CD4-positive, alpha-beta memory T cell (primary cell): ENCODE results near the gene FBXL16. TPM values are rescaled to one million over a fixed set of nuclear protein-coding genes. Genes with fewer than 3 reads are reported as not detected.
"Not testable (repeated sequence)": the region's sequence is repeated elsewhere in the genome, so short reads cannot be mapped to it uniquely, and the experiment has no call there.

Experiments
- CTCF ChIA-PET: fragments of 350-600 bp; sonication (Branson Sonifier 250); formaldehyde crosslinking; loops from one replicate; lab custom pipeline; 2021; ENCODE audit warnings: inconsistent platforms; ENCODE audit not compliant: partially characterized antibody; lab: Charles Lee
- POLR2A ChIA-PET: fragments of 350-600 bp; sonication (Branson Sonifier 250); formaldehyde crosslinking; loops from one replicate; lab custom pipeline; 2021; ENCODE audit not compliant: partially characterized antibody; lab: Charles Lee
- DNase-seq, 5 donors: peaks; one replicate each; pipeline versions ENCODE4 v3.0.0 to v3.0.0-alpha.2; 2020 to 2022; ENCODE audit warnings: mixed read lengths in 1 of 5
- H3K27ac ChIP-seq: one replicate; pipeline ENCODE4 v1.7.0; 2013; ENCODE audit warnings: low read depth, low read length
- H3K27me3 ChIP-seq: 2 replicates; pipeline ENCODE4 v1.7.0; 2013; ENCODE audit warnings: mild to moderate bottlenecking, low read length, moderate library complexity; ENCODE audit not compliant: insufficient read depth
- H3K36me3 ChIP-seq: 2 replicates; pipeline ENCODE4 v1.7.0; 2013; ENCODE audit warnings: mild to moderate bottlenecking, low read length, moderate library complexity; ENCODE audit not compliant: insufficient read depth
- H3K4me1 ChIP-seq: 2 replicates; pipeline ENCODE4 v1.7.0; 2013; ENCODE audit warnings: mild to moderate bottlenecking, low read length, moderate library complexity; ENCODE audit not compliant: insufficient read depth
- H3K4me3 ChIP-seq, 2 donors: one replicate each; pipeline ENCODE4 v1.7.0; 2013; ENCODE audit warnings: low read length in 2 of 2, mild to moderate bottlenecking in 1 of 2
- H3K9me3 ChIP-seq, 2 donors: one replicate each; pipeline ENCODE4 v1.7.0; 2013; ENCODE audit warnings: low read length in 2 of 2, control low read depth in 1 of 2; ENCODE audit not compliant: control insufficient read depth in 1 of 2
- H3K27ac Mint-ChIP-seq, 7 donors: one replicate each; pipeline ENCODE4 v1.8.0; 2020 to 2021; ENCODE audit warnings: mixed read lengths in 7 of 7, mild to moderate bottlenecking in 6 of 7, inconsistent platforms in 3 of 7, moderate library complexity in 3 of 7
- H3K27me3 Mint-ChIP-seq, 2 donors: one replicate each; pipeline ENCODE4 v1.8.0; 2020 to 2021; ENCODE audit warnings: mixed read lengths in 2 of 2
- H3K36me3 Mint-ChIP-seq, 2 donors: one replicate each; pipeline ENCODE4 v1.8.0; 2020 to 2021; ENCODE audit warnings: mixed read lengths in 2 of 2, inconsistent platforms in 1 of 2, mild to moderate bottlenecking in 1 of 2
- H3K4me1 Mint-ChIP-seq, 4 donors: one replicate each; pipeline ENCODE4 v1.8.0; 2020 to 2021; ENCODE audit warnings: mixed read lengths in 4 of 4, mild to moderate bottlenecking in 1 of 4
- H3K4me3 Mint-ChIP-seq, 8 donors: one replicate each; pipeline ENCODE4 v1.8.0; 2020 to 2021; ENCODE audit warnings: mixed read lengths in 8 of 8, mild to moderate bottlenecking in 7 of 8, moderate library complexity in 6 of 8, inconsistent platforms in 3 of 8
- H3K9me3 Mint-ChIP-seq, 8 donors: one replicate each; pipeline ENCODE4 v1.8.0; 2020 to 2021; ENCODE audit warnings: mixed read lengths in 8 of 8, mild to moderate bottlenecking in 5 of 8, inconsistent platforms in 3 of 8, moderate library complexity in 1 of 8
- intact Hi-C: fragments of 100-400 bp; cut with micrococcal nuclease; formaldehyde crosslinking; loops from one replicate; pipeline ENCODE4 v1.15.1; 2023
- polyA plus RNA-seq, 2 donors: library from polyadenylated mRNA; unstranded; fragments of 300-500 nt; fragmentation: Illumina TruSeq; gene quantifications; one replicate each; pipeline ENCODE4 v1.2.3, GENCODE V29; 2021
- total RNA-seq, 2 experiments: library from RNA; stranded (reverse); gene quantifications; one replicate each; pipeline ENCODE4 v1.2.3, GENCODE V29; 2021

The FBXL16 gene, protein sequence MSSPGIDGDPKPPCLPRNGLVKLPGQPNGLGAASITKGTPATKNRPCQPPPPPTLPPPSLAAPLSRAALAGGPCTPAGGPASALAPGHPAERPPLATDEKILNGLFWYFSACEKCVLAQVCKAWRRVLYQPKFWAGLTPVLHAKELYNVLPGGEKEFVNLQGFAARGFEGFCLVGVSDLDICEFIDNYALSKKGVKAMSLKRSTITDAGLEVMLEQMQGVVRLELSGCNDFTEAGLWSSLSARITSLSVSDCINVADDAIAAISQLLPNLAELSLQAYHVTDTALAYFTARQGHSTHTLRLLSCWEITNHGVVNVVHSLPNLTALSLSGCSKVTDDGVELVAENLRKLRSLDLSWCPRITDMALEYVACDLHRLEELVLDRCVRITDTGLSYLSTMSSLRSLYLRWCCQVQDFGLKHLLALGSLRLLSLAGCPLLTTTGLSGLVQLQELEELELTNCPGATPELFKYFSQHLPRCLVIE
- 10 to 100 TPM; 58.4 to 59.5 TPM for total RNA-seq
- 10 to 100 TPM in 1 of 2 donors, 1 to 10 TPM in 1; 9.3 to 38.6 TPM for polyA plus RNA-seq

DNA sequence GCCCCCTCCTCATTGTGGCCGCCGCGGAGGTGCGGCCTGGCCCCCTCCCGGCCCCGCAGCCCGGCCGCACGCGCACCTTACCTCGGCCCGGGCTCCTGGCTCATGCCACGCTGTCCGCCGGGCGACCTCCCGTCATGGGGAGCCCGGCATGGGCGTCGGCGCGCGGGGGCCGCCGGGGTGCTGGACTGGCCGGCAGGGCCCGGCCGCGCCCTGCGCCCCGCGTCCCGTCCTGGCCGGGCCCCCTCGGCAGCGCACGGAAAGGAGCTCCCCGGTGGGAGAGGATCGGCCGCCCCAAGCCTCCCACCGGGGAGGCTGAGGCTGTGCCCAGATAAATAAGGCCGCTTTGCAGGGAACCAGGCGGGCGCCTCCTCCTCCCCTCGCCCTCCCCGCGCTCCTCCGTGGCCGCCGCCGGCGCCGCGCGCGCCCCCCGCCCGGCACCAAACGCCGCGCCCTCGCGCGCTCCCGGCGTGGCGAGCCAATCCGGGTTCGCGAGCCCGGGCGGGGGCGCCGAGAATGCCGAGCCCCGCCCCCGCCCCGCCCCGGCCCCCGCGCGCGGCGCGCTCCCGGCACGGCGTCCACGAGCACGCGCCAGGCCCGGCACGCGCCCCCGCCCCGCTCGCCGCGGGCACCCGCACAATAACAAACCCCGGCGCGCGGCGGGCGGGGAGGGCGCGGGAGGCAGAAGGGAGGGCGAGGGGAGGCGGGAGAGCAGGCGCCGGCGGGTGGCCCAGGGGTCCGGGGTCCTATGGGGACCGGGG, at the start of gene FBXL16:
Gene FBXL16 (minus strand): TSS at position 371 of the 758 bp plus-strand sequence. CDS start 8,396 bp downstream, outside the sequence.
- Histone ChIP-seq H3K27ac (no peak within 1 kb of the TSS), H3K9me3 (no peaks in the 10 kb centered on the region), H3K4me3 (no peak within 1 kb of the TSS), H3K4me1 (peaks cover 12% of the 10 kb centered on the region), H3K36me3 (no peaks in the 10 kb centered on the region), H3K27me3 (peaks cover 51% of the 10 kb centered on the region)
- Mint-ChIP-seq H3K27ac (no peak within 1 kb of the TSS), H3K4me1 (peaks cover 0 to 14% (median 4%) of the 10 kb centered on the region in 4 donors), H3K27me3 (peaks cover 28 to 40% of the 10 kb centered on the region in 2 donors), H3K36me3 (no peaks in the 10 kb centered on the region), H3K4me3 (peak within 1 kb of the TSS in 5 of 8 donors; percentile 52 to 66 (median 59)), H3K9me3 (peaks cover 0 to 1% (median 0%) of the 10 kb centered on the region in 8 donors)
- intact Hi-C loops = no loop called here
- POLR2A ChIA-PET = interaction anchor here (1.0 to 2.4 kb wide), 2 partner anchors 10 to 16 kb away, joined by 3 to 14 read pairs; no protein-coding TSS in a partner anchor
- no peak for DNase-seq
- CTCF ChIA-PET = no interaction called here

- H3K4me3 Mint-ChIP-seq = no peak overlapping the region
- H3K4me1 Mint-ChIP-seq = peaks cover 0 to 2% (median under 1%) of the 10 kb centered on the region in 4 donors
- Histone ChIP-seq H3K36me3 (no peaks in the 10 kb centered on the region), H3K9me3 (no peaks in the 10 kb centered on the region), H3K27me3 (no peaks in the 10 kb centered on the region), H3K27ac (no peak overlapping the region), H3K4me3 (no peak overlapping the region), H3K4me1 (no peaks in the 10 kb centered on the region)
- no peak for DNase-seq
- H3K9me3 Mint-ChIP-seq = peaks cover 0 to 5% (median under 1%) of the 10 kb centered on the region in 8 donors
- ChIA-PET CTCF (interaction anchor here (0.7 to 0.9 kb wide), 2 partner anchors 25 to 42 kb away, joined by 3 read pairs; no protein-coding TSS in a partner anchor), POLR2A (no interaction called here)
- intact Hi-C loops = no loop called here
- peaks cover 6 to 7% of the 10 kb centered on the region in 2 donors for H3K27me3 Mint-ChIP-seq
- peaks cover 0 to 3% of the 10 kb centered on the region in 2 donors for H3K36me3 Mint-ChIP-seq
- H3K27ac Mint-ChIP-seq = no peak overlapping the region
Observed at GRCh38 chr16:754656-755055, 49.1 kb upstream of the FBXL16 start.

- H3K27me3 ChIP-seq, POLR2A ChIA-PET, H3K9me3 ChIP-seq, H3K36me3 ChIP-seq, H3K27me3 Mint-ChIP-seq, intact Hi-C loops, H3K4me3 ChIP-seq, H3K4me1 Mint-ChIP-seq, H3K9me3 Mint-ChIP-seq, H3K4me1 ChIP-seq, H3K27ac Mint-ChIP-seq, DNase-seq, H3K27ac ChIP-seq, H3K4me3 Mint-ChIP-seq, H3K36me3 Mint-ChIP-seq: not testable (repeated sequence)
- CTCF ChIA-PET = interaction anchor here (0.7 to 0.9 kb wide), 2 partner anchors 24 to 42 kb away, joined by 3 read pairs; no protein-coding TSS in a partner anchor
Observed at GRCh38 chr16:754121-754607, 48.6 kb upstream of the FBXL16 start.

- H3K36me3 ChIP-seq = no peaks in the 10 kb centered on the region
- peaks cover 0 to 5% (median 1%) of the 10 kb centered on the region in 8 donors for H3K9me3 Mint-ChIP-seq
- intact Hi-C loops = no loop called here
- H3K4me3 Mint-ChIP-seq = no peak overlapping the region
- ChIA-PET CTCF (interaction anchor here (0.9 kb wide), 1 partner anchor 39 kb away, joined by 3 read pairs; no protein-coding TSS in a partner anchor), POLR2A (interaction anchor here (0.7 kb wide), 1 partner anchor 57 kb away, joined by 3 read pairs; no protein-coding TSS in a partner anchor)
- no peaks in the 10 kb centered on the region for H3K27me3 ChIP-seq
- H3K4me1 ChIP-seq = no peaks in the 10 kb centered on the region
- H3K27me3 Mint-ChIP-seq = peaks cover 3 to 4% of the 10 kb centered on the region in 2 donors
- H3K27ac ChIP-seq = no peak overlapping the region
- H3K36me3 Mint-ChIP-seq = peaks cover 0 to 3% of the 10 kb centered on the region in 2 donors
- no peak overlapping the region for H3K4me3 ChIP-seq
- peaks cover 0 to 2% (median under 1%) of the 10 kb centered on the region in 4 donors for H3K4me1 Mint-ChIP-seq
- H3K9me3 ChIP-seq = no peaks in the 10 kb centered on the region
- no peak overlapping the region for H3K27ac Mint-ChIP-seq
- no peak for DNase-seq
Observed at GRCh38 chr16:752007-752312, 46.4 kb upstream of the FBXL16 start.

- Histone ChIP-seq H3K4me1 (no peaks in the 10 kb centered on the region), H3K4me3 (no peak overlapping the region), H3K36me3 (no peaks in the 10 kb centered on the region), H3K9me3 (no peaks in the 10 kb centered on the region), H3K27me3 (no peaks in the 10 kb centered on the region), H3K27ac (no peak overlapping the region)
- intact Hi-C loops = no loop called here
- CTCF ChIA-PET = interaction anchor here (0.9 to 1.6 kb wide), 2 partner anchors 35 to 39 kb away, joined by 3 to 4 read pairs; no protein-coding TSS in a partner anchor
- H3K9me3 Mint-ChIP-seq = peaks cover 0 to 3% (median 0%) of the 10 kb centered on the region in 8 donors
- no peak for DNase-seq
- peaks cover 0 to 1% of the 10 kb centered on the region in 2 donors for H3K36me3 Mint-ChIP-seq
- no peak overlapping the region for H3K27ac Mint-ChIP-seq
- H3K4me1 Mint-ChIP-seq = peaks cover 0 to 2% (median under 1%) of the 10 kb centered on the region in 4 donors
- H3K27me3 Mint-ChIP-seq = peaks cover under 1 to 1% of the 10 kb centered on the region in 2 donors
- POLR2A ChIA-PET = interaction anchor here (0.7 to 1.2 kb wide), 2 partner anchors 10 to 56 kb away, joined by 3 read pairs; partner anchors contain the start of gene CIAO3
- H3K4me3 Mint-ChIP-seq = no peak overlapping the region
Observed at GRCh38 chr16:751152-752006, 45.8 kb upstream of the FBXL16 start.

DNA sequence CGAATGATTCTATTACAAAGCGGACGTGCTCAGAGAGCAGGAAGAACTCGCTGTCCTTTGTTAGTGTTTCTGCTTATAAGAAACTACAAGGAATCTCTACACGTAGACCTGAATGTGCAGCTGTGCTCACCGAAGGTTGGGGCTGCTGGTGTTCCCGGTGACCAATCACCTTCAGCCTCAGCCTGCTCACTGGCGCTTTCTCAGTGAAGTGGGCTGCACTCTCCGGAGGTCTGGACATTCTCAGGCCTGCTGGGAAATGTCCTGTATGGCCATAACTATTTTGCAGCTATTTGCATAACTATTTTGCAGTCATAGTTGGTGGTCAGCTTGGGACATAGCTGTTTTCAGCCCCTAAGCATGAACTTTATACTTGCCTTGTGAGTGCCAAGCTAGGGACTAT, 44.9 kb upstream of the FBXL16 start:
- Histone ChIP-seq H3K4me1 (no peaks in the 10 kb centered on the region), H3K27me3 (no peaks in the 10 kb centered on the region), H3K36me3 (no peaks in the 10 kb centered on the region), H3K4me3 (no peak overlapping the region), H3K27ac (no peak overlapping the region), H3K9me3 (no peaks in the 10 kb centered on the region)
- no peak overlapping the region for H3K4me3 Mint-ChIP-seq
- peak overlapping the region in 1 of 7 donors; percentile 42 for H3K27ac Mint-ChIP-seq
- ChIA-PET POLR2A (interaction anchor here (1.2 kb wide), 1 partner anchor 10 kb away, joined by 3 read pairs; the partner anchor contains the start of gene CIAO3), CTCF (interaction anchor here (1.6 kb wide), 1 partner anchor 34 kb away, joined by 4 read pairs; no protein-coding TSS in a partner anchor)
- peaks cover 0 to 3% (median 0%) of the 10 kb centered on the region in 8 donors for H3K9me3 Mint-ChIP-seq
- no peak for DNase-seq
- peaks cover 0 to 1% of the 10 kb centered on the region in 2 donors for H3K27me3 Mint-ChIP-seq
- no peaks in the 10 kb centered on the region for H3K36me3 Mint-ChIP-seq
- intact Hi-C loops = no loop called here
- H3K4me1 Mint-ChIP-seq = peaks cover 0 to 2% (median under 1%) of the 10 kb centered on the region in 4 donors
